GM10266 (cell line): ENCODE measurements around the gene SATB1.

Experiments
- DNase-seq: peaks from one replicate; pipeline ENCODE4 v3.0.0; 2012; ENCODE audit errors: extremely low spot score
- TF ChIP-seq, protein P1 (sequence below): IDR thresholded peaks from 2 replicates; pipeline ENCODE4 v1.5.1; 2012; ENCODE audit warnings: mild to moderate bottlenecking, low read depth; ENCODE audit not compliant: control insufficient read depth, insufficient read depth; ENCODE audit errors: missing control alignments

The SATB1 gene

DNA sequence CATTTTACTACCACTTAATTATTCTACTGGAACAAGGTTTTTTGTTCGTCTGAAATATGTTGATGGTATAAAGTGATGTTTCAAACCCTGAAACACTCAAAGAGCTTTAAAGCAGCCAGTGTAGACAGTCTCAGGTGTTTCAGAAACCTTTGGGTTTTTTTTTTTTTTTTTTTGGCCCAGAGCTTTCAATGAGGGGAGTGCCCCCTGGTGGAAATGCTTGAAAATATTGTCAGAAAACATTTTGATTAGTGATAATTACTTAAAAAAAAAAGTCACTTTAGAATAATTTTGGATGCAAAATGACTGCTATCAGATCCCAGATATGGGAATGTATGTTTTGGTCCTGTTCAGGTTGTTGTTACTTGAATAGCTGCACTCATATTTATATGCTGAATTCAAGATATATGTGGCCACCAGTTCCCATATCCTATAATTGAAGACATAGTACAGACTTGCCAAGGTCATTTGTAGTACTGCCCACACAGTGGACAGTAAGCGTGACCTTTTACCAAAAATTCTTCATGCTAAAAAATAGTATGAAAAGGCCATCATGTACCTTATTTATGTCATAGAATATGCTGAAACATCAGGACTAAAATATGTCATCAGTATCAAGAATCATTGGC is 35.9 kb downstream of the SATB1 start:
- peak; percentile 4 for DNase-seq
- TF ChIP-seq, protein P1, sequence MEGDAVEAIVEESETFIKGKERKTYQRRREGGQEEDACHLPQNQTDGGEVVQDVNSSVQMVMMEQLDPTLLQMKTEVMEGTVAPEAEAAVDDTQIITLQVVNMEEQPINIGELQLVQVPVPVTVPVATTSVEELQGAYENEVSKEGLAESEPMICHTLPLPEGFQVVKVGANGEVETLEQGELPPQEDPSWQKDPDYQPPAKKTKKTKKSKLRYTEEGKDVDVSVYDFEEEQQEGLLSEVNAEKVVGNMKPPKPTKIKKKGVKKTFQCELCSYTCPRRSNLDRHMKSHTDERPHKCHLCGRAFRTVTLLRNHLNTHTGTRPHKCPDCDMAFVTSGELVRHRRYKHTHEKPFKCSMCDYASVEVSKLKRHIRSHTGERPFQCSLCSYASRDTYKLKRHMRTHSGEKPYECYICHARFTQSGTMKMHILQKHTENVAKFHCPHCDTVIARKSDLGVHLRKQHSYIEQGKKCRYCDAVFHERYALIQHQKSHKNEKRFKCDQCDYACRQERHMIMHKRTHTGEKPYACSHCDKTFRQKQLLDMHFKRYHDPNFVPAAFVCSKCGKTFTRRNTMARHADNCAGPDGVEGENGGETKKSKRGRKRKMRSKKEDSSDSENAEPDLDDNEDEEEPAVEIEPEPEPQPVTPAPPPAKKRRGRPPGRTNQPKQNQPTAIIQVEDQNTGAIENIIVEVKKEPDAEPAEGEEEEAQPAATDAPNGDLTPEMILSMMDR: peak; percentile 32

DNA sequence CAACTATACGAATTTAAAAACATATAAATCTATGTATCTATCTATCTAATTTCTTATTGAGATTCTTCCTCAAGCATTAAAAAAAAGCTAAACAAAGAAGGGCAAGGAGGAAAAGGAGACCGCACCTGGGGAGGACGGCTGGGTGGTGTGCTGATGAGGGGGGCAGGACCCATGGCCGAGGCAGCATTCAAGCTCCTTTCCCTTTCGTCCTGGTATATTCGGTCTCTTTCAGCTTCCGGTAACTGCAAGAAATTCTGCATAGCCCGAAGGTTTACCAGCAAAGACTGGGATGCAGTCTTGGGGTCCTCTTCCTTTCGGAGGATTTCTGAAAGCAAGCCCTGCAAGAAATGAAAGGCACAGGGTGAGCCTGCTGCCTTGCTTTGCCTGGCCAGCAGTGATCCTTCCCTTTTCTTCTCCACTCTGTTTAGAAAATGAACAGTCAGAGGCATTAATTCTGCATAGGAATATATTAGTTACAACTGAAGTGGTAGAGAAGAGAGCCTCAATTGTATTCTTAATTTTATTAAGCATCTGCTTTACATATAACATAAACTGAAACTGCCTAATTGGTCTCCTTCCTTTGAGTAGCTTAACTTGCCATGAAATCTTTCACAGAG is 38.8 kb downstream of the SATB1 start:
- DNase-seq: no peak
- TF ChIP-seq, protein P1: no peak

DNA sequence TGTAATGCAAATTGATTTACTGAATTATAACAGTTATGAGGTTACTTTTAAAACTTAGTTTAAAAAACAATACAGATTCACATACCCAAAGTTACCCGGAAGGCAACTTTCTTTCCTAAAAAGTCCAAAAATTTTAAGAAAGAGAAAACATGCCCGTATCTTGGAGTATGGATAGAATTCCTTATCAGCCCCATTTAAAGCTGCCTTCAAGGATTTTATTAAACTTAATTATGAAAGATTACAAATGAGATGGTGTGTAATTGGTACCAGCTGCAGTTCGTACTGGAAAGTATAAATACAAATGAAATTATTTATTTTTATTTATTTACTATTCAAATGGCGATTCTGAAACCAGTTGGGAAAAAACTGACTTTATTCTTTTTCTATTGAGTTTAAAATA is 39.4 kb downstream of the SATB1 start:
- TF ChIP-seq, protein P1: no peak
- no peak for DNase-seq

DNA sequence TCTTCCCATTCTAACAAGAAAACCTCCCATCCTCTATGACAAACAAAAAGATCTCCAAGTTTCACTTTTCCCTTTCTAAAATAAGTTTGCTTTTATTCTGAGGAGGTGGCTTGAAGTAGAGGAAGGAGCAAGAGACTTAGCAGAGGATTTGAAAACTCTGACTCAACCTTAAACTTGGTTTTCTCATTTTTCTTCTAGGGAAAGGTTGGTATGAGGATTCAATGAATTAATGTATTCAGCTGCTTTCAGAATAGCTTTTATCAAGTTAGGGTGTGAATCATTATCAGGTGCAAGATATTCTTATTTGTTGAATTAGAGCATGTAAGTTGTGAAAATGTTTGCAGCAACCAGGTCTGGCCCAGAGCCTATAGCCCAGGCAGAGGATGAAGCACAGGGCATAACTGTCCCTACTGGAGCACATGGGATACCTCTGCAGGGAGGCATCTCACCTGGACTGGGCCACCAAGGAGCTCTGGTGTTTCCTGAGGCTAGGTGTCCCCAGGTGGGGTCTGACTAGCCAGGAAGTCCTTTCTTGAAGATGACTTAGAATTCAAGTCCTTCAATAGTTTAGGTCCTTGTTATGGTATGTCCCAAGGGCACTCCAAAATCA is 42.3 kb downstream of the SATB1 start:
- TF ChIP-seq, protein P1: no peak
- DNase-seq: no peak

DNA sequence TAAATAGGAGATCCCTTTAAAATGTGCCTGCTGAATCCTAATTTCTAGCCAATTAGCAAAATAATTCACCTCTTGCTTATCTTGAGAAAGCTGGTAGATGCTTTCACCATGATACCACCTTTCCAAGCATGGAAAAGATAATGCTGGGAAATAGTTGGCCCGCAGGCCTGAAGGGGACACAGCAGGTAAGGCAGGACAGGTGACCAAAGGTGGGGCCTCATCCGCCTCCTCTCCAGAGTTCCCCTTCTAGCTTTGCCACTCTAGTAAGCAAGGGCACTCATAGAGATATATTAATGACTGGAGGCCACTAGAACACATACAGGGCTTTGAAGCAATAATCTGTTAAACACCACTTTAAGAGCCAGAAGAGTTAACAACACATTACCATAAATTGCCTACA is 45.5 kb downstream of the SATB1 start:
- TF ChIP-seq, protein P1: no peak
- no peak for DNase-seq

DNA sequence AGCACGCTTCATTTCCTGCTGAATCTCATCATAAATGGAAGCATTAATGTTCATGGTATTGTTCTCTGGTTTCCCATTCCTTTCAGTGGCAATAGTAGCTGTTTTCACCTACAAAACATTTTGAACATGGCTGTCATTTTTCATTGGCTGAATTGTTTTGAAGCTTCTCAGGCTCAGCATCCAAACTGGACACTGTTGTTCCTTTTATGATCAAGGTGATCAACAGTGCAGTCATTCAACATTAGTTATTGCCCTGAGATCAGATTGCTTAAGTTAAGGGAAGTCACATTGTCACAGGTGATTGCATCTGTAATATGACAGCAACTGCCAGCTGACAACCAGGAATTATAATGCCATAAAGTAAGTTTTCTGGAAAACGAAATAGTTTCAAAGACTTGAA is 46.9 kb downstream of the SATB1 start:
- TF ChIP-seq, protein P1: no peak
- DNase-seq: no peak

DNA sequence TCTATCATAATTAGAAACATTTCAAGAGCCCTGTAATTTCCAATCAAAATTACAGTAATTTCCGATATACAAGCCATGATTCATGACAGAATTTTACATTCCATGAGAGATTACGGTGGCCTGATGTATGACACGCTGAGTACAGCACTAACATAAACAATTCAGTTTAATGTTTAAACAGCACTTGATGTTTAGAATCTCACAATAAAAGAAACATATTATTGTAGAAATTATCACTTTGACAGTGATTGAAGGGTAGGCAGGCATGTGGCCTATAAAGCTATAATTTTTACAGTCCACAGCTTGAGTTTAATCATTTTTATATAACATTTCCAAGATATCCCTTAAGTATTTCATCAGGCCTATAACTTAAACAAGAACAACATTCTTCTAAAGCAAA is 48.5 kb downstream of the SATB1 start:
- TF ChIP-seq, protein P1: no peak
- DNase-seq: no peak
